Lower leg skin (tissue), 3 donors: ENCODE measurements around the gene NUDT8.

Experiments
- CTCF ChIP-seq, 3 donors: fragments of 450-650 bp; IDR thresholded peaks; one replicate each; pipeline ENCODE4 v1.5.1; 2016; ENCODE audit warnings: antibody characterized with exemption in 3 of 3, mild to moderate bottlenecking in 3 of 3, moderate library complexity in 2 of 3
- POLR2A ChIP-seq, 2 donors: fragments of 450-650 bp; IDR thresholded peaks; one replicate each; pipeline ENCODE4 v1.6.1; 2016 to 2017; ENCODE audit warnings: antibody characterized with exemption in 2 of 2, mild to moderate bottlenecking in 1 of 2, moderate library complexity in 1 of 2

- TF ChIP-seq CTCF (IDR thresholded peaks at IDR 0.05) = no peak
- TF ChIP-seq POLR2A (IDR thresholded peaks at IDR 0.05) = no peak
Measured at GRCh38 chr11:67586568-67587250, 43.0 kb downstream of the NUDT8 start.
